K562 (cell line): ENCODE results near the gene PLCD4. TPM values are rescaled to one million over a fixed set of nuclear protein-coding genes. Genes with fewer than 3 reads are reported as not detected.

Experiments
- ATAC-seq: fragments of 200-7000 bp; cut with Tn5 transposase; 3 replicates; pipeline ENCODE4 v1.9.1; 2020; ENCODE audit warnings: moderate library complexity
- BruUV-seq: library from RNA; stranded (reverse); fragments of 400-500 nt; replicated peaks from 2 replicates; lab custom pipeline; 2021; lab: Mats Ljungman, UMichigan
- CTCF ChIA-PET: fragments of 300-600 bp; formaldehyde crosslinking; extraction: SDS; loops from one replicate; lab custom pipeline; 2021; ENCODE audit warnings: low intra/inter-chr PET ratio; lab: Yijun Ruan, JAX
- POLR2A ChIA-PET: fragments of 300-600, 350-650 bp; sonication (Branson Sonifier 250); formaldehyde crosslinking; extraction: SDS; loops from one replicate; lab custom pipeline; 2021; ENCODE audit warnings: antibody characterized with exemption, inconsistent platforms; lab: Yijun Ruan, JAX
- DNase-seq, 4 experiments: peaks; one replicate each; pipeline versions ENCODE4 v3.0.0 to v3.0.0-alpha.2; 2011 to 2018; ENCODE audit warnings: low spot score in 3 of 4, mixed read lengths in 3 of 4; ENCODE audit errors: extremely low read depth in 1 of 4
- FAIRE-seq: peaks from 2 replicates; lab custom pipeline; 2011; peaks lifted over from hg19 to GRCh38; lab: Jason Lieb, UNC
- H2AFZ ChIP-seq: 2 replicates; pipeline ENCODE4 v1.6.0; 2011; ENCODE audit warnings: low read depth, low read length, control low read depth, inconsistent platforms
- H3K27ac ChIP-seq: fragments of 200-600 bp; 3 replicates; pipeline ENCODE4 v1.8.0; 2011; ENCODE audit warnings: low read depth, mild to moderate bottlenecking, control low read depth, inconsistent platforms, low read length, moderate library complexity, mixed read lengths; ENCODE audit errors: extremely low read depth
- H3K27me3 ChIP-seq, 2 experiments: fragments of 300-600 bp in 1 of 2; 2 replicates in 1 of 2; 3 replicates in 1 of 2; pipeline versions ENCODE4 v1.6.0 to v1.8.0; 2011; ENCODE audit warnings: inconsistent platforms in 2 of 2, low read length in 2 of 2, mild to moderate bottlenecking in 1 of 2, mixed read lengths in 1 of 2, moderate library complexity in 1 of 2; ENCODE audit not compliant: control insufficient read depth in 2 of 2, insufficient read depth in 2 of 2
- H3K36me3 ChIP-seq: fragments of 300-600 bp; 3 replicates; pipeline ENCODE4 v1.8.0; 2011; ENCODE audit warnings: mild to moderate bottlenecking, low read length, inconsistent platforms; ENCODE audit not compliant: control insufficient read depth, insufficient read depth
- H3K4me1 ChIP-seq, 2 experiments: fragments of 200-600 bp in 1 of 2; replicated peaks in 1 of 2; 2 replicates in 1 of 2; 3 replicates in 1 of 2; pipeline versions ENCODE4 v1.5.1 to v1.8.0; 2011; ENCODE audit warnings: inconsistent platforms in 2 of 2, low read length in 2 of 2, mild to moderate bottlenecking in 1 of 2, mixed read lengths in 1 of 2, moderate library complexity in 1 of 2; ENCODE audit not compliant: control insufficient read depth in 2 of 2, insufficient read depth in 2 of 2
- H3K4me2 ChIP-seq: 2 replicates; pipeline ENCODE4 v1.6.1; 2011; ENCODE audit warnings: low read length, control low read depth, inconsistent platforms, mixed read lengths; ENCODE audit not compliant: insufficient read depth
- H3K4me3 ChIP-seq: fragments of 200-600 bp; sonication (generic), shearing (Covaris generic); 2 replicates; pipeline ENCODE4 v1.5.1; 2016; ENCODE audit warnings: control low read depth, inconsistent platforms
- H3K79me2 ChIP-seq: fragments of 200-600 bp; 3 replicates; pipeline ENCODE4 v1.8.0; 2011; ENCODE audit warnings: low read length, inconsistent platforms; ENCODE audit not compliant: control insufficient read depth, insufficient read depth
- H3K9ac ChIP-seq, 2 experiments: 2 replicates each; pipeline versions ENCODE4 v1.6.0 to v1.6.1; 2011; ENCODE audit warnings: low read depth in 2 of 2, low read length in 2 of 2, control low read depth in 1 of 2, inconsistent platforms in 1 of 2, mild to moderate bottlenecking in 1 of 2, mixed read lengths in 1 of 2; ENCODE audit not compliant: insufficient read depth in 1 of 2
- H3K9me1 ChIP-seq: one replicate; pipeline ENCODE4 v1.6.0; 2011; ENCODE audit warnings: inconsistent platforms, mild to moderate bottlenecking, low read length, moderate library complexity; ENCODE audit not compliant: control insufficient read depth, insufficient read depth
- H3K9me3 ChIP-seq: replicated peaks from 2 replicates; pipeline ENCODE4 v1.5.1; 2011; ENCODE audit warnings: low read depth, low read length, inconsistent platforms; ENCODE audit not compliant: control insufficient read depth, insufficient read depth
- H4K20me1 ChIP-seq: replicated peaks from 2 replicates; pipeline ENCODE4 v1.6.1; 2011; ENCODE audit warnings: low read length, inconsistent platforms, mixed read lengths; ENCODE audit not compliant: control insufficient read depth, insufficient read depth
- CHCHD3 ChIP-seq: fragments of 250-450 bp; sonication (Bioruptor Pico); IDR thresholded peaks from 2 replicates; pipeline ENCODE4 v2.1.2; 2022; ENCODE audit warnings: mild to moderate bottlenecking
- EP400 ChIP-seq: fragments of 450-650 bp; IDR thresholded peaks from 2 replicates; pipeline ENCODE4 v1.6.1; 2017; ENCODE audit warnings: antibody characterized with exemption, mild to moderate bottlenecking, moderate library complexity
- HLTF ChIP-seq: fragments of 450-650 bp; IDR thresholded peaks from 2 replicates; pipeline ENCODE4 v1.6.1; 2016
- ILF3 ChIP-seq: fragments of 450-650 bp; IDR thresholded peaks from 2 replicates; pipeline ENCODE4 v1.6.1; 2018; ENCODE audit warnings: antibody characterized with exemption, mild to moderate bottlenecking, moderate library complexity, borderline replicate concordance
- MYC ChIP-seq, 2 experiments: fragments of 250-450 bp in 1 of 2; sonication (Bioruptor Pico) in 1 of 2; IDR thresholded peaks; 2 replicates each; pipeline versions ENCODE4 v1.5.1 to v1.6.1; 2012 to 2021; ENCODE audit warnings: low read depth in 2 of 2, borderline replicate concordance in 1 of 2, improper control_type of control experiment in 1 of 2, low read length in 1 of 2, mild to moderate bottlenecking in 1 of 2, moderate library complexity in 1 of 2
- NEUROD1 ChIP-seq: fragments of 150-350 bp; IDR thresholded peaks from 2 replicates; pipeline ENCODE4 v1.6.1; 2014; ENCODE audit warnings: borderline replicate concordance, low read length, low read depth; ENCODE audit not compliant: partially characterized antibody
- NR4A1 ChIP-seq, 2 experiments: fragments of 250-450 bp in 1 of 2; fragments of 450-650 bp in 1 of 2; sonication (Bioruptor Pico) in 1 of 2; IDR thresholded peaks; 2 replicates each; pipeline versions ENCODE4 v1.4.0 to v1.6.1; 2016 to 2020; ENCODE audit warnings: mild to moderate bottlenecking in 2 of 2, missing compliant biosample characterization in 1 of 2, missing genetic modification characterization in 1 of 2, moderate library complexity in 1 of 2
- PTTG1 ChIP-seq: fragments of 450-650 bp; IDR thresholded peaks from 2 replicates; pipeline ENCODE4 v1.6.1; 2016; ENCODE audit warnings: low read depth, mild to moderate bottlenecking, missing genetic modification characterization, missing compliant biosample characterization
- TAF1 ChIP-seq: IDR thresholded peaks from 2 replicates; pipeline ENCODE4 v1.6.1; 2011; ENCODE audit warnings: mild to moderate bottlenecking, low read length, moderate library complexity; ENCODE audit not compliant: insufficient read depth, control insufficient read depth, severe bottlenecking; ENCODE audit errors: extremely low read depth
- WHSC1 ChIP-seq: IDR thresholded peaks from one replicate; pipeline ENCODE4 v1.6.1; 2012; ENCODE audit warnings: low read length, control low read depth, inconsistent platforms
- ZC3H11A ChIP-seq: IDR thresholded peaks from 2 replicates; pipeline ENCODE4 v1.6.1; 2012; ENCODE audit warnings: low read depth, low read length, improper control_type of control experiment
- ZNF212 ChIP-seq: fragments of 450-650 bp; formaldehyde crosslinking; IDR thresholded peaks from 2 replicates; pipeline ENCODE4 v1.4.0; 2020; ENCODE audit warnings: mild to moderate bottlenecking
- ZNF3 ChIP-seq: fragments of 250-450 bp; sonication (Bioruptor Pico); IDR thresholded peaks from 2 replicates; pipeline ENCODE4 v1.5.0; 2021; ENCODE audit warnings: mild to moderate bottlenecking, moderate library complexity
- WGBS: fragments of 100-300 bp; shearing (Covaris generic); methylation state at CpG from one replicate; pipeline ENCODE4 v1.1.6; 2016; ENCODE audit warnings: low coverage, mixed read lengths; ENCODE audit not compliant: insufficient coverage; ENCODE audit errors: missing lambda C conversion rate; 5-methylcytosine and 5-hydroxymethylcytosine counted together
- in situ Hi-C: fragments of 300-500 bp; cut with MboI; formaldehyde crosslinking; loops from 4 replicates; pipeline ENCODE4 v1.15.0; 2018; ENCODE audit warnings: inconsistent platforms, mixed read lengths
- intact Hi-C: fragments of 100-400 bp; cut with micrococcal nuclease; formaldehyde crosslinking; loops from 2 replicates; pipeline ENCODE4 v1.14.2; 2022
- polyA plus RNA-seq, 8 experiments: library from polyadenylated mRNA; depleted of rRNA in 4 of 8; stranded (reverse) in 5 of 8; unstranded in 3 of 8; fragments of >200 nt; fragmentation: Nextera tagmentation in 2 of 8; fragmentation: Illumina TruSeq in 1 of 8; extraction: Ambion mirVana in 2 of 8; extraction: Trizol in 1 of 8; gene quantifications; 2 replicates each; pipeline versions ENCODE4 v1.2.1 to v1.2.3, GENCODE V29; 2011 to 2014; ENCODE audit warnings: inconsistent platforms in 1 of 8, missing spikeins in 1 of 8
- total RNA-seq, 7 experiments: library from RNA; depleted of rRNA in 6 of 7; stranded (reverse); fragments of >200 nt in 6 of 7; fragmentation: Illumina TruSeq in 2 of 7; extraction: Trizol in 2 of 7; gene quantifications; 2 replicates each; pipeline versions ENCODE4 v1.2.1 to v1.2.3, GENCODE V29; 2011 to 2021; ENCODE audit warnings: low replicate concordance in 1 of 7
- TF ChIP-seq, protein P1 (sequence below): sonication (generic); formaldehyde crosslinking; IDR thresholded peaks from 2 replicates; pipeline ENCODE4 v1.8.0; 2023; ENCODE audit warnings: mild to moderate bottlenecking, missing genetic modification reagents
- TF ChIP-seq, protein P2 (sequence below): sonication (generic); formaldehyde crosslinking; IDR thresholded peaks from 2 replicates; pipeline ENCODE4 v1.9.0; 2022; ENCODE audit warnings: mild to moderate bottlenecking, missing genetic modification reagents

Gene PLCD4
- total and polyA plus RNA-seq, 9 of the 15 experiments (the other 6 are each of a cell fraction or from before 2014, with no cell fraction given): 0.13 to 0.38 TPM; not detected in 7

DNA sequence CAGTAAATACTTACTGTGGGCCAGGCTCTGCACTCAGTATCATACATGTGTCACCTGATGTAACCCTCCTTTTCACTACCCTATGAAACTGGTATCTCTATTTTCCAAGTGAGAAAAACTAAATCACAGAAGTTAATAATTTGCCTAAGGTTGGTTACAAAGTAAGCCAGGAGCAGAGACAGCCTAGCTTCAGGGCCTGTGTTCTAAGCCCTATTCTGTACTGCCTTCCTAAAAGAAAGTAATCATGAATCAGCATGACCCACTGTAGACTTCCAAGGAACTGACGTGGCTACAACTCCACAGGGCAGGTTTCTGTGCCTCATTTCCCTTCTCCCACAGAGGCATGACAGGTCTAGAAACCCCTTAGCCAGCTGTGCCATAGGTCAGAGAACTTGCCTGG, 37.4 kb downstream of the PLCD4 start:
- DNase-seq (no peak), ATAC-seq (no peak), FAIRE-seq (no peak)
- H3K9me1 ChIP-seq: no peaks in the 10 kb centered on the region
- H3K4me3 ChIP-seq: no peak overlapping the region
- H3K9me3 ChIP-seq: no peaks in the 10 kb centered on the region
- H3K4me2 ChIP-seq: no peak overlapping the region
- H3K36me3 ChIP-seq: peaks cover 86% of the 10 kb centered on the region
- TF ChIP-seq HLTF (no peak), ILF3 (no peak), MYC (IDR thresholded peaks at IDR 0.05; ENCODE audit: low read depth, low read length) (no peak), MYC (CRISPR knock-in tag; IDR thresholded peaks at IDR 0.05; ENCODE audit: borderline replicate concordance, low read depth) (no peak), ZC3H11A (no peak), PTTG1 (tag) (no peak), ZNF3 (CRISPR knock-in tag) (no peak), NEUROD1 (no peak), CHCHD3 (no peak), NR4A1 (CRISPR knock-in tag; IDR thresholded peaks at IDR 0.05) (no peak), NR4A1 (tag; IDR thresholded peaks at IDR 0.05) (no peak), TAF1 (no peak), ZNF212 (CRISPR knock-in tag) (no peak), EP400 (no peak), WHSC1 (no peak)
- TF ChIP-seq, protein P1, sequence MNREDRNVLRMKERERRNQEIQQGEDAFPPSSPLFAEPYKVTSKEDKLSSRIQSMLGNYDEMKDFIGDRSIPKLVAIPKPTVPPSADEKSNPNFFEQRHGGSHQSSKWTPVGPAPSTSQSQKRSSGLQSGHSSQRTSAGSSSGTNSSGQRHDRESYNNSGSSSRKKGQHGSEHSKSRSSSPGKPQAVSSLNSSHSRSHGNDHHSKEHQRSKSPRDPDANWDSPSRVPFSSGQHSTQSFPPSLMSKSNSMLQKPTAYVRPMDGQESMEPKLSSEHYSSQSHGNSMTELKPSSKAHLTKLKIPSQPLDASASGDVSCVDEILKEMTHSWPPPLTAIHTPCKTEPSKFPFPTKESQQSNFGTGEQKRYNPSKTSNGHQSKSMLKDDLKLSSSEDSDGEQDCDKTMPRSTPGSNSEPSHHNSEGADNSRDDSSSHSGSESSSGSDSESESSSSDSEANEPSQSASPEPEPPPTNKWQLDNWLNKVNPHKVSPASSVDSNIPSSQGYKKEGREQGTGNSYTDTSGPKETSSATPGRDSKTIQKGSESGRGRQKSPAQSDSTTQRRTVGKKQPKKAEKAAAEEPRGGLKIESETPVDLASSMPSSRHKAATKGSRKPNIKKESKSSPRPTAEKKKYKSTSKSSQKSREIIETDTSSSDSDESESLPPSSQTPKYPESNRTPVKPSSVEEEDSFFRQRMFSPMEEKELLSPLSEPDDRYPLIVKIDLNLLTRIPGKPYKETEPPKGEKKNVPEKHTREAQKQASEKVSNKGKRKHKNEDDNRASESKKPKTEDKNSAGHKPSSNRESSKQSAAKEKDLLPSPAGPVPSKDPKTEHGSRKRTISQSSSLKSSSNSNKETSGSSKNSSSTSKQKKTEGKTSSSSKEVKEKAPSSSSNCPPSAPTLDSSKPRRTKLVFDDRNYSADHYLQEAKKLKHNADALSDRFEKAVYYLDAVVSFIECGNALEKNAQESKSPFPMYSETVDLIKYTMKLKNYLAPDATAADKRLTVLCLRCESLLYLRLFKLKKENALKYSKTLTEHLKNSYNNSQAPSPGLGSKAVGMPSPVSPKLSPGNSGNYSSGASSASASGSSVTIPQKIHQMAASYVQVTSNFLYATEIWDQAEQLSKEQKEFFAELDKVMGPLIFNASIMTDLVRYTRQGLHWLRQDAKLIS (CRISPR knock-in tag): no peak
- TF ChIP-seq, protein P2, sequence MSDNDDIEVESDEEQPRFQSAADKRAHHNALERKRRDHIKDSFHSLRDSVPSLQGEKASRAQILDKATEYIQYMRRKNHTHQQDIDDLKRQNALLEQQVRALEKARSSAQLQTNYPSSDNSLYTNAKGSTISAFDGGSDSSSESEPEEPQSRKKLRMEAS (CRISPR knock-in tag): no peak
- H4K20me1 ChIP-seq: no peaks in the 10 kb centered on the region
- CTCF ChIA-PET: no interaction called here
- in situ Hi-C loops (no loop called here), intact Hi-C loops (loop anchor here (10.0 kb wide), 2 partner anchors 240 to 370 kb away; partner anchors contain the start of genes AAMP and PNKD)
- 0 out of 3 replicates have a peak, but pooled peaks cover 4% of the 10 kb centered on the region for H3K79me2 ChIP-seq
- H2AFZ ChIP-seq: no peak overlapping the region
- 83% methylated on average over 1 of the region's 1 CpG for WGBS
- POLR2A ChIA-PET: interaction anchor here (0.9 to 3.7 kb wide), 2 partner anchors 9 to 14 kb away, joined by 3 to 10 read pairs; partner anchors contain the start of genes BCS1L and ZNF142
- no TSS peak for BruUV-seq
- no peaks in the 10 kb centered on the region for H3K4me1 ChIP-seq
- H3K9ac ChIP-seq: no peak overlapping the region
- no peak overlapping the region for H3K27ac ChIP-seq
- H3K27me3 ChIP-seq: no peaks in the 10 kb centered on the region
